Fibroblast of lung (primary cell): ENCODE data around the gene AOX1.

Source experiments
- CTCF ChIP-seq, 2 donors: IDR thresholded peaks in 1 of 2; conservative IDR thresholded peaks in 1 of 2; 1 replicate in 1 of 2; 2 replicates in 1 of 2; pipeline ENCODE4 v1.5.1; 2011 to 2012; ENCODE audit warnings: low read length in 2 of 2, control low read depth in 1 of 2, inconsistent platforms in 1 of 2, low read depth in 1 of 2, mild to moderate bottlenecking in 1 of 2
- EZH2 ChIP-seq: IDR thresholded peaks from 2 replicates; pipeline ENCODE4 v1.5.1; 2012; ENCODE audit warnings: low read length, control low read depth, mild to moderate bottlenecking; ENCODE audit errors: missing control alignments

GRCh38 chr2:200677171-200677570 is 91.4 kb downstream of the AOX1 start:
- TF ChIP-seq CTCF (conservative IDR thresholded peaks at IDR 0.05 in 1 of 2, IDR thresholded peaks at IDR 0.05 in 1 of 2; ENCODE audit: low read depth in 1 of 2, low read length in 2 of 2) (no peak), EZH2 (no peak)
